DMS153 (cell line): ENCODE measurements around the gene TBL1XR1.
"Not testable (repeated sequence)": the region's sequence is repeated elsewhere in the genome, so short reads cannot be mapped to it uniquely, and the experiment has no call there.

Experiments
- DNase-seq: peaks from one replicate; lab custom pipeline; 2025; lab: John Stamatoyannopoulos, UW

TBL1XR1 gene

DNA sequence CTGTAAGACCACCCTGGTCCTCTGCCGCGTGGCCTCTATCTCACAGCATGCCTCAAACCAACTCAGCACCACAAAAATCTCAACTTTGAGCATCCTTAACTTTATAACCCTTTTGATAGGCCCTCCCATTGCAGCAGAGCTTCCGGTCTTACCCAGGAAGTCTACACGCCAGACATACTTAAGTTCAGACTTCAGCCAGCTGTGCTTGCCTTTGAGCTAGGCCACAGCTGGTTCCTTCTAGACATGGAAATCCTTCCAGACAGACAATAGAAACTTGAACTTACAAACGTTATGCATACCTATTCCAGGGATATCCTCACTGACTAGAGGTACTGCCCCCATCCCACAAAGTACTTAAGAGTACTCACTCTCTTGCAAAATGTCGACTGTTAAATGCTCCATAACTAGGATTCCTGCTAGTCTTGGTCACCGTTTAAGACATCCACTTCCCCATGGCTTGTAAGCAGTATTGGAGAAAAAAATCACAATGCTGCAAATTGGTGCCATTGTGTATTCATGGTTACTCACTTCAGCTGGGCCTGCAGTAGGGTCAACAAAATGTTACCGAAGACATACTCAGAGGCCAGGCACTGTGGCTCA is 183.5 kb downstream of the TBL1XR1 start:
- no peak for DNase-seq

DNA sequence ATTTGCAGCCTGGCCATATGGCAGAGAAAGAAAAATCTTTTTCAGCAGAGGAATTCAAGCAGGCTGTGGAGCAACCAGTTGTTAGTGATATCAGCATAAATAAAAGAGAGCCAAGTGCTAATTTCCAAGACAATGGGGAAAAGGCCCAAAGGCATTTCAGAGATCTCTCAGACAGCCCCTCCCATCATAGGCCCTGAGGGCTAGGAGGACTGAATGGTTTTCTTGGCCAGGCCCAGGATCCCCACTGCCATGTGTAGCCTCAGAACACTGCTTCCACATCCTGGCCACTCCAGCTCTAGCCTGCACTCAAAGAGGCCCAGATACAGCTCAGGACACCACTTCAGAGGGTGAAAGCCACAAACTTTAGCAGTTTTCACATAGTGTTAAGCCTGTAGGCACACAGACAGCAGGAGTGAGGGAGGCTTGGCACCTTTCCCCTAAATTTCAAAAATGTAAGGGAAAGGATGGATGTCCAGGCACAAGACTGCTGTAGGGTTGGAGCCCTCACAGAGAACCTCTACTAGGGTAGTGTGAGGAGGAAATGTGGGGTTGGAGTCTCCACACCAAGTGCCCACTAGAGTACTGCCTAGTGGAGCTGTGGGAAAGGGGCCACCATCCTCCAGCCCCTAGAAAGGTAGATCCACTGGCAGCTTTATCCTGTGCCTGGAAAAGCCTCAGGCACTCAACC is 191.4 kb downstream of the TBL1XR1 start:
- DNase-seq, result no peak

GRCh38 chr3:177000159-177000558 is 197.1 kb downstream of the TBL1XR1 start:
- DNase-seq, result not testable (repeated sequence)

DNA sequence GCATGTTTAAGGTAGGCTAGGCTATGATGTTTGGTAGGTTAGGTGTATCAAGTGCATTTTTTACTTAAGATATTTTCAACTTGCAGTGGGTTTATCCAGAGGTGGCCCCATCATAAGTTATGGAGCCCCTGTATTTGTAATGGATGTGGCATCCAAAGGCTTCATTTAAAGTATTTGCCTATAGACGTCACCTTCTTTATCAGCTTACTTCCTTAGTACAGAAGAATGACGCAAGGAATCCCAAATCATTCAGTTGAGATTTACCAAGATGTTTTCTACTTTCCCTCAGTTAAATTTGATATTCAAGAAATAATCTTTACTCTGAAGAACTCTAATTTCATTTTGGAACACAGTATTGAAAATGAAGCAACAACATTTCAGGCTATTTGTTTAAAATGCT is 201.3 kb downstream of the TBL1XR1 start:
- DNase-seq, result no peak

- no peak for DNase-seq
Observed at GRCh38 chr3:176994891-176995781, 202.1 kb downstream of the TBL1XR1 start.

DNA sequence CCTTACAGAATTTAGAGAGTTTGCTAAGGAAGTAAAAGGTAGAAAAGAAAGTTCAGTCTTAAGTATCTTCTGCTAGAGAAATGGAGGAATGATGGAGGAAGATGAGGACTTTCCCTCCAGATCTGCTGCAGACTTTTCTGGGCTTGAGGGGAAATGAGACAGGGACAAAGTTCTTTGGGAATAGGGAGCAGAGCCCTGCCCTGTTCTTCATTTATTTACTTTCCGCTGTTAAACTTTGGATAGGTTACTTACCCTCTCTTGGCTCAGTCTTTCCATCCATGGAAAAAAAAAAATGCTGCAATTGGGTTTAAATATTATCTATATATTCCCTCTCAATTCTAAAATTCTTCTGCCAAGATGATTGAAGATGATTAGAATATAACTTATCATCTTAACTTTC is 202.9 kb downstream of the TBL1XR1 start:
- no peak for DNase-seq

DNA sequence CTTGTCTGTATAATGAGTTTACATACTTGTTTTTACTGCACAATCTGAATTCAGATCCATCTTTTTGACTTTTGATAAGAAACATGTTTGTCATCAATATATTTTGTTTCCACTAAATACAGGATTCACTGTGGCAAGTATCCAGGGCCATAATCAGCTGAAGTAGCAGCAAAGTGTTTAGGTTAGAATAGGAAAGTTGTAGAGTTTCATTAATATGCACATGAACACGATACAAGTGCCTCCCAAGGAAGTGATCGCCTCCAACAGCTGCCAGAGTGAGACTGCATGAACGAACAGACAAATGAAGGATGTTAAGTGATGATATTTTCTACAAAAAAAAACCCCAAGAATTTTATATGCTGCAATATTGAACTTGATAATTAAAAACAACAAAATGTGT is 204.3 kb downstream of the TBL1XR1 start:
- DNase-seq, result no peak

- no peak for DNase-seq
Observed at GRCh38 chr3:176992565-176992964, 204.7 kb downstream of the TBL1XR1 start.

DNA sequence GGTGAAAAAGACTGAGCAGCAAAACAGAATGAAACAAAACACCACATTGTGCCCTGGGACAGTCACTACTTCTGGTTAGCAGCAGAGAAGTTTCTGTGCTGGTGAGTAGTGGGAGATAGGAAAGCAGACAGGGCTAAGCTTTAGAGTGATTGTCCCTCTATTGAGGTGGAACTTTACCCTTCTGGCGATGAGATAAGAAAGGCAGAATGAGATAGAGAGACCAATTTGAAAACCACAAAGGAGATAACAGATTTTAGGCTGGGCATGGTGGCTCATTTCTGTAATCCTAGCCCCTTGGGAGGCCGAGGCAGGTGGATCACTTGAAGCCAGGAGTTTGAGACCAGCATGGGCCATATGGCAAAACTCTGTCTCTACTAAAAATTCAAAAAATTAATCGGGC is 208.5 kb downstream of the TBL1XR1 start:
- no peak for DNase-seq

GRCh38 chr3:176987901-176988650 is 209.2 kb downstream of the TBL1XR1 start:
- DNase-seq, result no peak

DNA sequence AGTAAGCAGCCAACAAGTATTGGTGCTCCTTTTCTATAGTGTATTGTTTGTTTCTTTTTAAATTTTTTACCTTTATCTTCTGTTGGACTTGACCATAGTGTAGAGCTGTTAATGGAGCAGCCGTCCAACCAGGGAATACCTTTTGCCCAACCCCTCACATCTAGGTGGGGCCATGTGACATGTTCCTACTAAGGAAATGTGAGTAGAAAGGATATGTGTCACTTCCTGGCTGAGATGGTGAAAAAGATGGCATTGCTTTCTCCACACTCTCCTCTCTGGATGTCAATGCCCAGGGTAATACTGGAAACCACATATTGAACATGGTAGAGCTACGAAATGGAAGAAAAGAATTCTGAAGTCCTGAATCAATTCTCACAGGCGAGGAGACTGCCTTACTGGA is 218.8 kb downstream of the TBL1XR1 start:
- DNase-seq, result no peak

DNA sequence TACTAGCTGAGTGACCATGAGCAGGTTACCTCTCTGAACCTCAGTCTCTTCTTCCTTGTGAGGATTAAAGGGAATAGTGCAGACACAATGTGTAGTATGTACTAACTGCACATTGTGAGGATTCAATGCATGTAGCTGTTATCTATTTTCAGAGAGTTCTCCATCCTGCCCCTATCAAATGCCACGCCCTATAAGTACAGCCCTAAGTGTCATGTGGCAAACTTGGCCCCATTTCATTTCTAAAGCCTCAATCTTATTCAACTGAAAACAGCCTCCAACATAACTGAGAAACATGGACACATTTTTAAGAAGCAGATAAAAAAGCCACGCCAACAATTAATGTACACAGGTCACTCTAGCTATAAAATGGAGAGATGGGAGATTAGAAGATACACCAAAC is 220.0 kb downstream of the TBL1XR1 start:
- no peak for DNase-seq

DNA sequence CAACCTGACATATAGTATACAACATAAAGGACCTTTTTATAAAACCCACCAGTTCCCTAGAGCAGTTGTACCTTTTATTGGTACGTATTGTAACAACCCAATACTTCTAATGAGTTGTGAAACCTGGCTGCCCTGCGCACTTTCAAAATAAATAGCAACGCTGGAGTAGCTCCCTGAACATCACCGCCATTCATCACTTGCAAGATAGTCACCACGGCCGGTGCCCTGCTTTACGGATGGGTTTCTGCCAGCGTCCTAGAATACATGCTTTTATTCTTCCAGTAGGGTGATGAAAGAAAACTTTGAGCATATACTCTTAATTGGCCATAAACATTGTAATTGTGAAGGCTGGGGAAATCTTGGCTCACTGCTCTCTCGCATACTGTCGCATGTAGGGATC is 220.7 kb downstream of the TBL1XR1 start:
- no peak for DNase-seq

GRCh38 chr3:176974279-176974678 is 223.0 kb downstream of the TBL1XR1 start:
- no peak for DNase-seq

DNA sequence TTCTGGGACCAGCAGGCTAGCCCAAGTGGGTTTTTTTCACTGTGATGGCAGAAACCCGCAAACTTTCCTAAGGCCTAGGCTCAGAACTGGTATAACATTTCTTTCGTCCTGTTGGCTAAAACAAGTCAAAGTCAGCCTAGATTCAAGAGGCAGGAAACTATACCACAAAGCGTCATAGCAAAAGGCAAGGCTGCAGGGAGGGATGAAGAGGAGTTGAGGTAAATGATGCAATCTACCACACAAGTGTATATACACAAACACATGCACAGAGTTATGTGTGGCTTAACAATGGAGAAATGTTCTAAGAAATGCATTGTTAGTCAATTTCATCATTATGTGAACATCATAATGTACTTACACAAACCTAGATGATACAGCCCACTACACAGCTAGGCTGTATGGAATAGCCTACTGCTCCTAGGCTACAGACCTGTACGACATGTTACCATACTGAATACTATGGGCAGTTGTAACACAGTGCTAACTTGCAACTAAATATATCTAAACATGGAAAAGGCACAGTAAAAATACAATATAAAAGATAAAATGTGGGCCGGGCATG is 225.6 kb downstream of the TBL1XR1 start:
- no peak for DNase-seq

DNA sequence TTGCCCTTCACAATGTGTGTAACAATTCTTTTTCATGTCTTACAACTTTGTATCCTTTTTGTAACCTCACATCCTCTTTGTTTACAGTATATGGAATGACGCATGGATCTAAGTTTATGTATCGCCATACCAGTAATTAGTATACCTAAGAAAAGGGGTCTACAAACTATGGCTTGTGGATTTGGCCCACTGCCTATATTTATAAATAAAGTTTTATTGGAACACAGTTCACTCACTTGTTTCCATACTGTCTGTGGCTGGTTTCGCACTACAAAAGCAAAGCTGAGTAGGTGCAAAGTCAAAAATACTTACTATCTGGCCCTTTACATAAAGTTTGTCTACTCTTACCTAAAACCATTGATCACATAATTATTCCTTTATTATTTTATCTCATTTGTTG is 226.5 kb downstream of the TBL1XR1 start:
- DNase-seq, result no peak

DNA sequence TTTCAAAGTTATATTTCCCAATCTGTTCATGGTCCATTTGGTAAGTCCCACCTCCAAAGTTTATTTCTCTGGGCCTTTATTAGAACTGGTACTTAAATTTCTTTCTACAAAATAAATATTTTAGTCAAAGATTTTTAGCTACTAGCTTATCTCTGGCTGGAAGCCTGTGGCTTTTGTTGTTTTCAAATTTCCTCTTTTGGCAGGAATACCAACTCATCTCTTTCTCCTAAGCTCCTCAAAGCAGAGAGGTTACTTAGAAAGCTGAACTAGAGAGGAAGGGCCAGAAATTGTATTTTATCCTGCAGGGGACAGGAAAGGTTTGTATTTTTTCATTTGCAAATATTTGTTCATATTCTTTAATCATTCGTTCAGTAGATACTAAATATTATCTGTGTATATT is 227.8 kb downstream of the TBL1XR1 start:
- no peak for DNase-seq
